ENCODE measurements around the gene EVI5L.

The EVI5L gene

DNA sequence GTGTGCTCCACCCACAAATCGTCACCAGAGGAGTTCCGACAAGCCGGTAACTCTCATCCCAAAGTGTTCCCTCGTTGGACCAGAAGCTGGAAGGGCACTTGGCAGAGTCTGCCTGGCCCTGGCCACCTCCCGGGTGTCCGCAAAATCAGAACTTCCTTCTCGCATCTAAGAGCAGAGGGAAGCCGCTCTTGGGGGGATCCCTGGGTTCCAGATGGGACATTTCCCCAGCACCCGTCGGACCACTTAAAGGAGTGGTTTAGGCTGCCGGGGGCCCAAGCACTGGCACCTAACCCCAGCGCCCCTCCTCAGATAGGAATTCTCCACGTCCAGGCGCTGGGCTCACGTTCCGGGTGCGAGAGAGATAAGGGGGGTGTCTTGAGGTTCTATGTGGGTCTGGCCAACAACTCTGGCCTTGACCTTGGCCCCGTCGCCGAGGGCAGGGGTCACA is 72.8 kb downstream of the EVI5L start:
- peaks cover 15% of the 10 kb centered on the region for H3K4me1 ChIP-seq (ENCODE audit: control insufficient read depth, insufficient read depth, low read length, poor library complexity, severe bottlenecking)
- H3K36me3 ChIP-seq (ENCODE audit: control insufficient read depth, insufficient read depth, low read length), result peaks cover 8% of the 10 kb centered on the region
- H3K4me3 ChIP-seq (ENCODE audit: extremely low read depth, insufficient read depth, low read length, poor library complexity, severe bottlenecking), result peak overlapping the region; percentile 61
- peak overlapping the region; percentile 64 for H3K27ac ChIP-seq (ENCODE audit: low read depth, low read length, severe bottlenecking)
- no peaks in the 10 kb centered on the region for H3K9me3 ChIP-seq (ENCODE audit: control insufficient read depth, low read length)
- 60 to 75% methylated on average over 17 to 18 of the region's 20 CpGs for WGBS, 2 experiments (ENCODE audit: insufficient coverage in 2 of 2)

DNA sequence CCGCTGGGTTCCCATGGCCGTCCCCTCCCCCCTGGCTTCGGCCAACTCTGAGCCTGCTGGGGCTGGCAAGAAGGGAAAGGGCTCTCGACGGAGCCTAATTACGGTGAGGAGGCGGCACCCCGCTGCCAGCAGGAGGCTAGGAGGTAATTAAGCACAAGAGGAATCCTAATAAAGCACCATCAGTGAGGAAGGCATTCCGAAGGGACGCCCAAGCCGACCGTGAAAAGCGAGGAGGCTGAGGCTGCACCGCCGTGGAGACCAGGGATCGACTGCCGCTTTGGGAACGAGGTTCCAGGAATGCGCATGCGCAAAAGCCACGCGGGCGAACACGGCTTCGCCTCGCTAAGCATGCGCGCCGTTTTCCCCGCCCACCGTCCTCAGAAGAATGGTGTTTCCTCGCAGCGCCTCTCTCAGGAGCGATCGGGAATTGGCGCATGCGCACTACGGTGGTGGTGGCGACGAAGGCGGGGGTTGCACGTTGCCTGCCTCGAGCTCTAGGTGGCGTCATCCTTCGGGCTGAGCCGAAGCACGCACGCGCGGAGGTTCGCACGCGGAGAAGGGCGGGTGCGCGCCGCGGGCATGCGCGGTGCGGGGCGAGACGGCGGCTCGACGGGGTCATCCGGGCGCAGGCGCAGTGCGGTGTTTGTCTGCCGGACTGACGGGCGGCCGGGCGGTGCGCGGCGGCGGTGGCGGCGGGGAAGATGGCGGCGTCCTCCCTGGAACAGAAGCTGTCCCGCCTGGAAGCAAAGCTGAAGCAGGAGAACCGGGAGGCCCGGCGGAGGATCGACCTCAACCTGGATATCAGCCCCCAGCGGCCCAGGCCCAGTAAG is 73.4 kb downstream of the EVI5L start, which contains the start of gene MAP2K7:
Gene MAP2K7 (plus strand): TSS at position 634 of the 830 bp plus-strand sequence. CDS start 68 bp downstream, at position 702.
- H3K4me1 ChIP-seq (ENCODE audit: control insufficient read depth, insufficient read depth, low read length, poor library complexity, severe bottlenecking), result peaks cover 15% of the 10 kb centered on the region
- peak within 1 kb of the TSS; percentile 70 for H3K4me3 ChIP-seq (ENCODE audit: extremely low read depth, insufficient read depth, low read length, poor library complexity, severe bottlenecking)
- H3K27ac ChIP-seq (ENCODE audit: low read depth, low read length, severe bottlenecking), result peak within 1 kb of the TSS; percentile 66
- peaks cover 8% of the 10 kb centered on the region for H3K36me3 ChIP-seq (ENCODE audit: control insufficient read depth, insufficient read depth, low read length)
- WGBS, 2 experiments (ENCODE audit: insufficient coverage in 2 of 2), result 0 to 1% methylated on average over 72 to 75 of the region's 89 CpGs
- no peaks in the 10 kb centered on the region for H3K9me3 ChIP-seq (ENCODE audit: control insufficient read depth, low read length)

DNA sequence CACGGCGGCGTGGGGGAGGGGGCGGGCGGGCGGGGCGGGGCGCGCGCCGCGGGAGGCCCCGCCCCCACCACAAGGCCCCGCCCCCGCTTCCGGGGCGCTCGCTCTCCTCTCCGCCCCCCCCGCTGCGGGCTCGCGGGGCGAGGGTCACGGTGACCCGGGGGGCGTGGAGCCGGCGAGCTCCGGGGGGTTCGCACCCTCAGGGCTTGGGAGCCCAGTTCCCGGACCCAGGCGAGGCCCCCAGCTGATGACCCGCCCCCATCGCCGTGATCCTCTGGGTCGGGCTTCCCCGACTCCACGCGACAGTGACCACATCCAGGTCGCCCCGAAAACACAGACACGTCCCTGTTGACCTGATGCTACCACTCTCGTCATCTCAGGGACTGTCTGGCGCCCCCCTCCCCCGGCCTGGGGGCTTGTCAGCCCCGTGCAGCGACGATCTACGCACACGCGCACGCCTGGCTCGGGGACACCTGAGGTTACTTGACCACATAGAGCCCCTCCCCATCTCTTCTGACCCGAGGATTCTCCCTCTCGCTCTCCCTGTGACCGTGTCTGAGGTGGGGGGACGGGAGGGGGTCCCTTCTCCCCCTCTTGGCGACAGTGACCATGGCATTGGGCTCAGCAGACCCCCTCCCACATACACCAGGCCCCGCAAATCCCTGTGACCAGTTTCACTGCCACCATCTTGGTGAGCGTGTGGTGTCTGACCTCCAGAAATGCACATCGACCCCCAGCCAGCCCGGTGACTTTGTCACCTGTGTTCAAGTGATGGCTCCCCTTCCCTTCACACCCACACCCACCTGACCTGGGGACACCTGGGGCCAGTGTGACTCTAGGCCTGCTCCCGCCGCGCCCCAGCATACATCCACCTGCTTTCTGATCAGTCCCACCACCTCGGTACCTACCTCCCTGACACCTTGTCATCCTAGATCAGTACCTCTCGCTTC is 74.3 kb downstream of the EVI5L start:
- H3K27ac ChIP-seq (ENCODE audit: low read depth, low read length, severe bottlenecking), result peak overlapping the region; percentile 66
- 21 to 26% methylated on average over 29 to 34 of the region's 68 CpGs for WGBS, 2 experiments (ENCODE audit: insufficient coverage in 2 of 2)
- peaks cover 8% of the 10 kb centered on the region for H3K36me3 ChIP-seq (ENCODE audit: control insufficient read depth, insufficient read depth, low read length)
- peaks cover 15% of the 10 kb centered on the region for H3K4me1 ChIP-seq (ENCODE audit: control insufficient read depth, insufficient read depth, low read length, poor library complexity, severe bottlenecking)
- H3K4me3 ChIP-seq (ENCODE audit: extremely low read depth, insufficient read depth, low read length, poor library complexity, severe bottlenecking), result peak overlapping the region; percentile 70
- no peaks in the 10 kb centered on the region for H3K9me3 ChIP-seq (ENCODE audit: control insufficient read depth, low read length)

DNA sequence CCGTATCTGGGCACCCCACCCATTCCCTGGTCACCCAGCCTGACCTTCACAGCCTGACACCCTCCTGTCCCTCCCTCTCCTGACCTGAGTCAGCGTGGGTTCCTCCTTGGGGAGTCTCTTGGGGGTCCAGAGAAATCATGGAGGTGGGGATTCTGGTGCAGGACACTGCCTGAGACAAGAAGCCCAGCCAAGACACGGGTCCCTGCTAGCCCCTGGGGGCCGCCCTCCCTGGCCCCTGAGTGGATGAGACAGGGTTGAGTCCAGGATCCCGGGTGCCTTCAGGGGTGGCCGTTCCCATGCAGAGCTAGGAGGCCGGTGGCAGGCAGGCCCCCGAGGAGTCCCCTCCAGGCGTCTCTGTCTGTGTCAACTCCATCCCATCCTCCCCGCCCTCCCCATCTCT is 75.2 kb downstream of the EVI5L start:
- WGBS, 2 experiments (ENCODE audit: insufficient coverage in 2 of 2), result 86 to 87% methylated on average over 9 of the region's 10 CpGs
- H3K4me3 ChIP-seq (ENCODE audit: extremely low read depth, insufficient read depth, low read length, poor library complexity, severe bottlenecking), result no peak overlapping the region
- H3K36me3 ChIP-seq (ENCODE audit: control insufficient read depth, insufficient read depth, low read length), result peaks cover 14% of the 10 kb centered on the region
- H3K9me3 ChIP-seq (ENCODE audit: control insufficient read depth, low read length), result no peaks in the 10 kb centered on the region
- H3K27ac ChIP-seq (ENCODE audit: low read depth, low read length, severe bottlenecking), result no peak overlapping the region
- H3K4me1 ChIP-seq (ENCODE audit: control insufficient read depth, insufficient read depth, low read length, poor library complexity, severe bottlenecking), result peaks cover 15% of the 10 kb centered on the region

DNA sequence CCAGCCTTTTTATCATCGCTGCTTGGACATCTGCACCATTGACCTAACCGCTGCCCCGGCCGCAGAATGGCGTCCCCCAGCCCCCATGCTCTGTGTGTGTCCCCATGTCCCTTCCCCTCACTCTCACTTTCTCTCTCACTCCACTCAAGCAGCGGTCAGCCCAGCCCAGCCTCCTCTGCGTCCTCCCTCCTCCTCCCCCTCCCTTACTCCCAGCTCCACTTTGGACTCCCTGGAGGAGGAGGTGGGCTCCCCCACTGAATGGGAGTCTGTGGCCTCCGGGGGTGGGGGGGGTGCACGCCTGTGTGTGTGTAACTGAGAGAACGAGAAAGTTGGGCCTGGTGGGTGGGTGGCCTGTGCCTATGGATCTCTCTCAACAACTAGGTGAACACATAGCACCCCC is 75.8 kb downstream of the EVI5L start:
- H3K36me3 ChIP-seq (ENCODE audit: control insufficient read depth, insufficient read depth, low read length), result peaks cover 20% of the 10 kb centered on the region
- peaks cover 15% of the 10 kb centered on the region for H3K4me1 ChIP-seq (ENCODE audit: control insufficient read depth, insufficient read depth, low read length, poor library complexity, severe bottlenecking)
- no peaks in the 10 kb centered on the region for H3K9me3 ChIP-seq (ENCODE audit: control insufficient read depth, low read length)
- H3K27ac ChIP-seq (ENCODE audit: low read depth, low read length, severe bottlenecking), result no peak overlapping the region
- no peak overlapping the region for H3K4me3 ChIP-seq (ENCODE audit: extremely low read depth, insufficient read depth, low read length, poor library complexity, severe bottlenecking)
- WGBS, 2 experiments (ENCODE audit: insufficient coverage in 2 of 2), result 96 to 97% methylated on average over 5 of the region's 10 CpGs

DNA sequence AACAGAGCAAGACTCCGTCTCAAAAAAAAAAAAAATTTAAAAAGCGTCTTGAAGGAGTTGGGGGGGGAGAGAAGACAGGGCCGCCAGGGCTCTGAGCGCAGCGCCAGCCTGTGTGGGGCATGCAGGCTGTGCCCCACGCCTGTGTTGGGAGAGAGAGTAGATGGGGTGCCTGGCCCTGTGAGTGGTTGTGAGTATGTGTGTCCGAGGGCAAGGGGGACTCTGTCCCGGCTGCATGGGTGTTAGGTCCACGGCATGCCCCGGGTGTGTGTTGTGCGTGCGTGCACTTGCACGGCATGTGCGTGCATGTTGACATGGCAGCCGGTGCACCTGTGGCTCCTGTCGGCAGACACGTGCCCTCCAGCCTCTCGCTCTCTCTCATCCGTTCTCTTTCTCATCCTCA is 77.1 kb downstream of the EVI5L start:
- no peak overlapping the region for H3K27ac ChIP-seq (ENCODE audit: low read depth, low read length, severe bottlenecking)
- WGBS, 2 experiments (ENCODE audit: insufficient coverage in 2 of 2), result 98% methylated on average over 15 to 18 of the region's 19 CpGs

DNA sequence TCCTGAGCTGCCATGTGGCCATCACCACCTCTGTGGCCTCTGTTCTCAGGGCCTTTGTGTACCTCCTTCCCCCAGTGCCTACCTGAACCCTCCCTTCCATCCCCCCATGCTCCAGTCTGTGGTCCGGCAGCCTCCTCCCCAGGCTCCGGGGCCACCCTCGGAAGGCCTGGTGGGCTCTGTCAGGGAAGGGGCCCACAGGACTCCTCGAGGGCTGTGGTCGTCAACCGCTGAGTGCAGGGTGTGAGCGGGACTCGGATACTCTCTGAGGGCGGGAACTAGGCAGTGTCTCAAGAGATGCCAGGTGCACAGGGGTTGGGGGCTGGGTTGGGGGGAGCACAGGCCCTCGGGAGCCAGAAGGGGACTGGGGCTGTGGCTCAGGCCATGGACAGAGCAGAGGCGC is 77.5 kb downstream of the EVI5L start:
- no peaks in the 10 kb centered on the region for H3K9me3 ChIP-seq (ENCODE audit: control insufficient read depth, low read length)
- H3K27ac ChIP-seq (ENCODE audit: low read depth, low read length, severe bottlenecking), result no peak overlapping the region
- 98 to 100% methylated on average over 7 to 8 of the region's 11 CpGs for WGBS, 2 experiments (ENCODE audit: insufficient coverage in 2 of 2)
- no peak overlapping the region for H3K4me3 ChIP-seq (ENCODE audit: extremely low read depth, insufficient read depth, low read length, poor library complexity, severe bottlenecking)
- peaks cover 33% of the 10 kb centered on the region for H3K36me3 ChIP-seq (ENCODE audit: control insufficient read depth, insufficient read depth, low read length)
- H3K4me1 ChIP-seq (ENCODE audit: control insufficient read depth, insufficient read depth, low read length, poor library complexity, severe bottlenecking), result peaks cover 14% of the 10 kb centered on the region

More for the DNA sequence above, 77.1 kb downstream of the EVI5L start:
- H3K36me3 ChIP-seq (ENCODE audit: control insufficient read depth, insufficient read depth, low read length), result peaks cover 32% of the 10 kb centered on the region
- H3K9me3 ChIP-seq (ENCODE audit: control insufficient read depth, low read length), result no peaks in the 10 kb centered on the region
- H3K4me1 ChIP-seq (ENCODE audit: control insufficient read depth, insufficient read depth, low read length, poor library complexity, severe bottlenecking), result peaks cover 15% of the 10 kb centered on the region
- H3K4me3 ChIP-seq (ENCODE audit: extremely low read depth, insufficient read depth, low read length, poor library complexity, severe bottlenecking), result no peak overlapping the region

DNA sequence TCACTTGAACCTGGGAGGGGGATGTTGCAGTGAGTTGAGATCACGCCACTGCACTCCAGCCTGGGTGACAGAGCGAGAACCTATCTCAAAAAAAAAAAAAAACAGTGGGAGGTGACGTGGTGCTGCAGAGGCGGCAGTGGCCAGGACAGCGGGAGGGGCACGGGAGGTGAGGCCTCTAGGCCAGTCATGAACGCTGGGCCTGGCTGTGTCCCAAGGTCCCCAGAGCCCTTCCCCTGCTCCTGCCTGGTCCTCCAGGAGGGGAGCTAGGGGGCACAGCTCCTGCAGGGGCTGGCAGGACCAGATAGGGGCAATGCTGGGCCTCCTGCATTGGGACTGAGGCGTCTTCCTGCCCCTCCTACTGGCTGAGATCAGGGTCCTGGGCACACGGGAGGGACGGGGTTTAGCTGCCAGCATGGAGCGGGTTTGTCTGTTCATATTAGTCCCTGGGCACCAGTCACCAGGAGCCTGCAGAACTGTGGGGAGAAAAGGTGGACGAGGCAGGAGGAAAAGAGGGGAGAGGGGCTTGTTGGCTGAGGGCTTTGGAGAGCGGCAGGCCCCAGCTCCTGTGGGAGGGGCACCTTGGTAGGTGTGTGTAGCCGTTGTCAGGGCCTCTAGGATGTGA is 78.2 kb downstream of the EVI5L start:
- Histone ChIP-seq H3K27ac (ENCODE audit: low read depth, low read length, severe bottlenecking) (no peak overlapping the region), H3K4me1 (ENCODE audit: control insufficient read depth, insufficient read depth, low read length, poor library complexity, severe bottlenecking) (peaks cover 8% of the 10 kb centered on the region), H3K4me3 (ENCODE audit: extremely low read depth, insufficient read depth, low read length, poor library complexity, severe bottlenecking) (no peak overlapping the region), H3K9me3 (ENCODE audit: control insufficient read depth, low read length) (no peaks in the 10 kb centered on the region), H3K36me3 (ENCODE audit: control insufficient read depth, insufficient read depth, low read length) (peaks cover 39% of the 10 kb centered on the region)
- WGBS, 2 experiments (ENCODE audit: insufficient coverage in 2 of 2), result 91% methylated on average over 10 to 12 of the region's 14 CpGs

DNA sequence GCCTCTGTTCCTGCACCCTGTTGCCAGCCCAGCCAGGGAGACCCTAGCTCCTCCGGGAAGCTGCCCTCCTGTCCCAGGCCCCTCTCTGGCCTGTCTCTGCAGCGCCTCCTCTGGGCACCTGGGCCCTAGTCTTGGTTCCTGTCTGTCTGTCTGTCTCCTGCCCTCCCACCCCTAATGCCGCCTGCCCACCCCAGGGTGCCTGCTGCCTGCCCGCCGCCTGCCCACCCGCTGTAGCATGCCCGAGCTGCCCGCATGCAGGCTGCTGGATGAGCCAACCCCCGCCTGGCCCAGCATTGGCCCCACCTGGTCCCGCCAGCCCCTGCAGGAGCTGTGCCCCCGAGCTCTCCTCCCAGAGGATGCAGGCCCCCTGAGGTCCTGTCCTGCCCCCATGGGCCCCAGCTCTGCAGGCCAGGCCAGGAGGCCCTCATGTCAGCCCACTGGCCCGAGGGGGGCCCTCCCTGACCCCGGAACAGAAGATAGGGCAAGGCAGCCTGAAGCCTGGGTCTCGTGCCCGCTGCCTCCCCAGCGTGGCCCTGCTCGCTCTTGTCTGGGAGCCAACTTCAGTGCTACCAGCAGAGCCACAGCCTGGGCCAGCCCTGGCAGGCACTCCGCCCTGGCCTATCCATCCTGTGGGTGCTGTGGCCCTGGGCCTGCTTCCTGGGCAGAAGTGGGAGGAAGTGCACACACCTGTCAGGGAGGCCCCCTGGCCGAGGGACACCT is 78.9 kb downstream of the EVI5L start:
- no peak overlapping the region for H3K27ac ChIP-seq (ENCODE audit: low read depth, low read length, severe bottlenecking)
- peaks cover 45% of the 10 kb centered on the region for H3K36me3 ChIP-seq (ENCODE audit: control insufficient read depth, insufficient read depth, low read length)
- no peak overlapping the region for H3K4me3 ChIP-seq (ENCODE audit: extremely low read depth, insufficient read depth, low read length, poor library complexity, severe bottlenecking)
- 91% methylated on average over 17 to 19 of the region's 19 CpGs for WGBS, 2 experiments (ENCODE audit: insufficient coverage in 2 of 2)
- no peaks in the 10 kb centered on the region for H3K9me3 ChIP-seq (ENCODE audit: control insufficient read depth, low read length)
- H3K4me1 ChIP-seq (ENCODE audit: control insufficient read depth, insufficient read depth, low read length, poor library complexity, severe bottlenecking), result peaks cover 8% of the 10 kb centered on the region

Measured in mesodermal cell (in vitro differentiated cells).